ENCODE measurements around the gene UNC13B.

GRCh38 chr9:35333551-35333950 is 171.7 kb downstream of the UNC13B start:
- TF ChIP-seq RAD21 (IDR thresholded peaks at IDR 0.05; ENCODE audit: low read depth) (no peak), ZBTB7A (IDR thresholded peaks at IDR 0.05; ENCODE audit: low read depth) (no peak), REST (IDR thresholded peaks at IDR 0.05; ENCODE audit: low read depth) (no peak), CEBPB (IDR thresholded peaks at IDR 0.05) (no peak), EGR1 (IDR thresholded peaks at IDR 0.05) (no peak), FOXM1 (IDR thresholded peaks at IDR 0.05; ENCODE audit: borderline replicate concordance, low read depth) (no peak), TAF1 (IDR thresholded peaks at IDR 0.05; ENCODE audit: low read depth) (no peak)
